HCT116 (cell line): Measurements from ENCODE around the gene CCDC73. TPM values are rescaled to one million over a fixed set of nuclear protein-coding genes. Genes with fewer than 3 reads are reported as not detected.
A peak's percentile ranks its signal among the peaks of the same experiment; 100 is the strongest.

Experiments used
- ATAC-seq: fragments of 200-7000 bp; cut with Tn5 transposase; 2 replicates; pipeline ENCODE4 v1.9.1; 2020; ENCODE audit warnings: mild to moderate bottlenecking, moderate library complexity
- BruUV-seq: library from RNA; stranded (reverse); fragments of 400-500 nt; replicated peaks from 2 replicates; lab custom pipeline; 2021; lab: Mats Ljungman, UMichigan
- CTCF ChIA-PET: fragments of 300-600 bp; sonication (Branson Sonifier 250); formaldehyde crosslinking; loops from one replicate; lab custom pipeline; 2021; ENCODE audit warnings: antibody characterized with exemption; lab: Charles Lee
- POLR2A ChIA-PET: fragments of 300-600, 350-600 bp; sonication (Branson Sonifier 250); formaldehyde crosslinking; loops from one replicate; lab custom pipeline; 2021; ENCODE audit warnings: antibody characterized with exemption; lab: Charles Lee
- RAD21 ChIA-PET, 2 experiments: fragments of 300-600 bp; sonication (Branson Sonifier 250); formaldehyde crosslinking; loops; one replicate each; lab custom pipeline; 2023; ENCODE audit warnings: low total read pairs in 2 of 2; ENCODE audit not compliant: uncharacterized antibody in 2 of 2, unreplicated experiment in 2 of 2, low non-redundant PET in 1 of 2; lab: Charles Lee
- DNase-seq: peaks from one replicate; pipeline ENCODE4 v3.0.0-alpha.2; 2010; ENCODE audit warnings: low read depth, low spot score
- H2AFZ ChIP-seq: fragments of 200-600 bp; shearing (Covaris generic), sonication (generic); 2 replicates; pipeline ENCODE4 v1.6.1; 2017; ENCODE audit warnings: low read depth, mixed run types, mixed read lengths, antibody characterized with exemption, low read length; ENCODE audit not compliant: poor library complexity, severe bottlenecking
- H3K27ac ChIP-seq: 2 replicates; pipeline ENCODE4 v1.5.1; 2012; ENCODE audit warnings: low read depth, low read length
- H3K27me3 ChIP-seq: fragments of 200-600 bp; sonication (generic); 2 replicates; pipeline ENCODE4 v1.6.1; 2016; ENCODE audit warnings: mixed run types, low read length, mixed read lengths; ENCODE audit not compliant: insufficient read depth
- H3K36me3 ChIP-seq, 2 experiments: fragments of 200-500 bp in 1 of 2; fragments of 200-600 bp in 1 of 2; sonication (Bioruptor generic) in 1 of 2; sonication (generic) in 1 of 2; 2 replicates each; pipeline versions ENCODE4 v1.5.1 to v1.6.1; 2014 to 2016; ENCODE audit warnings: low read length in 2 of 2, inconsistent platforms in 1 of 2, mixed read lengths in 1 of 2, mixed run types in 1 of 2; ENCODE audit not compliant: insufficient read depth in 2 of 2, control insufficient read depth in 1 of 2
- H3K4me1 ChIP-seq, 2 experiments: fragments of 200-600 bp in 1 of 2; sonication (generic) in 1 of 2; 2 replicates each; pipeline versions ENCODE4 v1.5.1 to v1.6.1; 2012 to 2017; ENCODE audit warnings: low read length in 2 of 2, inconsistent platforms in 1 of 2, mild to moderate bottlenecking in 1 of 2, mixed read lengths in 1 of 2, mixed run types in 1 of 2, moderate library complexity in 1 of 2; ENCODE audit not compliant: insufficient read depth in 2 of 2, control insufficient read depth in 1 of 2
- H3K4me2 ChIP-seq: fragments of 200-600 bp; sonication (generic); 2 replicates; pipeline ENCODE4 v1.6.1; 2017; ENCODE audit warnings: mixed run types, low read length, mixed read lengths
- H3K4me3 ChIP-seq, 2 experiments: fragments of 200-600 bp in 1 of 2; sonication (generic) in 1 of 2; replicated peaks in 1 of 2; 2 replicates each; pipeline ENCODE4 v1.5.1; 2011 to 2016; ENCODE audit warnings: low read length in 2 of 2, control low read depth in 1 of 2, low read depth in 1 of 2, mild to moderate bottlenecking in 1 of 2, mixed read lengths in 1 of 2, mixed run types in 1 of 2
- H3K79me2 ChIP-seq: fragments of 200-600 bp; sonication (generic); 2 replicates; pipeline ENCODE4 v1.6.1; 2017; ENCODE audit warnings: mild to moderate bottlenecking, mixed run types, low read length, moderate library complexity, mixed read lengths; ENCODE audit not compliant: insufficient read depth
- H3K9ac ChIP-seq: fragments of 200-600 bp; sonication (generic); 2 replicates; pipeline ENCODE4 v1.6.1; 2016; ENCODE audit warnings: low read length, mixed read lengths
- H3K9me2 ChIP-seq: fragments of 200-600 bp; sonication (generic), shearing (Covaris generic); 2 replicates; pipeline ENCODE4 v1.6.1; 2017; ENCODE audit warnings: mixed run types, mild to moderate bottlenecking, moderate library complexity; ENCODE audit not compliant: insufficient read depth
- H3K9me3 ChIP-seq, 2 experiments: fragments of 200-500 bp in 1 of 2; fragments of 200-600 bp in 1 of 2; sonication (Bioruptor generic) in 1 of 2; sonication (generic) in 1 of 2; 2 replicates each; pipeline ENCODE4 v1.6.1; 2014 to 2017; ENCODE audit warnings: low read length in 2 of 2, mixed read lengths in 2 of 2, inconsistent platforms in 1 of 2, low read depth in 1 of 2, mild to moderate bottlenecking in 1 of 2, mixed run types in 1 of 2, moderate library complexity in 1 of 2; ENCODE audit not compliant: control insufficient read depth in 1 of 2, insufficient read depth in 1 of 2
- H4K20me1 ChIP-seq: fragments of 200-600 bp; sonication (generic), shearing (Covaris generic); 2 replicates; pipeline ENCODE4 v1.6.1; 2017; ENCODE audit warnings: mixed run types, mild to moderate bottlenecking, moderate library complexity; ENCODE audit not compliant: insufficient read depth
- ATF3 ChIP-seq: IDR thresholded peaks from 2 replicates; pipeline ENCODE4 v1.6.1; 2012
- CBX3 ChIP-seq: IDR thresholded peaks from 2 replicates; pipeline ENCODE4 v1.6.1; 2012; ENCODE audit warnings: low read depth
- CEBPB ChIP-seq: IDR thresholded peaks from 2 replicates; pipeline ENCODE4 v1.6.1; 2012; ENCODE audit warnings: low read depth
- CTCF ChIP-seq, 3 experiments: fragments of 200-600 bp in 1 of 3; sonication (generic) in 1 of 3; IDR thresholded peaks in 2 of 3; conservative IDR thresholded peaks in 1 of 3; 2 replicates each; pipeline ENCODE4 v1.5.1; 2012 to 2017; ENCODE audit warnings: low read depth in 2 of 3, low read length in 2 of 3, antibody characterized with exemption in 1 of 3, borderline replicate concordance in 1 of 3, control low read depth in 1 of 3, mild to moderate bottlenecking in 1 of 3, mixed read lengths in 1 of 3, mixed run types in 1 of 3, moderate library complexity in 1 of 3; ENCODE audit not compliant: insufficient read depth in 1 of 3
- EGR1 ChIP-seq: IDR thresholded peaks from 2 replicates; pipeline ENCODE4 v1.6.1; 2012; ENCODE audit warnings: low read depth
- ELF1 ChIP-seq: IDR thresholded peaks from 2 replicates; pipeline ENCODE4 v1.6.1; 2012; ENCODE audit warnings: low read depth, borderline replicate concordance
- EZH2 ChIP-seq: fragments of 200-600 bp; sonication (generic); IDR thresholded peaks from 2 replicates; pipeline ENCODE4 v1.6.1; 2017; ENCODE audit warnings: antibody characterized with exemption, mixed run types
- FOSL1 ChIP-seq: IDR thresholded peaks from 2 replicates; pipeline ENCODE4 v1.6.1; 2012; ENCODE audit warnings: low read depth
- JUND ChIP-seq: IDR thresholded peaks from 2 replicates; pipeline ENCODE4 v1.6.1; 2012
- MAX ChIP-seq: IDR thresholded peaks from 2 replicates; pipeline ENCODE4 v1.6.1; 2012
- POLR2AphosphoS5 ChIP-seq: IDR thresholded peaks from 2 replicates; pipeline ENCODE4 v1.6.1; 2011; ENCODE audit warnings: mild to moderate bottlenecking, low read depth, low read length, moderate library complexity
- RAD21 ChIP-seq: IDR thresholded peaks from 2 replicates; pipeline ENCODE4 v1.6.1; 2012; ENCODE audit warnings: low read depth, mild to moderate bottlenecking
- REST ChIP-seq: IDR thresholded peaks from 2 replicates; pipeline ENCODE4 v1.6.1; 2012; ENCODE audit warnings: low read depth
- SIN3A ChIP-seq: IDR thresholded peaks from 2 replicates; pipeline ENCODE4 v1.6.1; 2012; ENCODE audit warnings: low read depth
- SP1 ChIP-seq: IDR thresholded peaks from 2 replicates; pipeline ENCODE4 v1.6.1; 2012; ENCODE audit warnings: low read depth
- SRF ChIP-seq: IDR thresholded peaks from 2 replicates; pipeline ENCODE4 v1.6.1; 2012; ENCODE audit warnings: low read depth
- TCF7L2 ChIP-seq: IDR thresholded peaks from 2 replicates; pipeline ENCODE4 v1.7.0; 2011; ENCODE audit warnings: borderline replicate concordance, inconsistent platforms; ENCODE audit not compliant: insufficient read depth, insufficient read length; ENCODE audit errors: extremely low read depth
- YY1 ChIP-seq: IDR thresholded peaks from 2 replicates; pipeline ENCODE4 v1.6.1; 2011; ENCODE audit warnings: low read length, low read depth, moderate library complexity, mild to moderate bottlenecking; ENCODE audit not compliant: insufficient replicate concordance; ENCODE audit errors: extremely low read depth
- ZBTB33 ChIP-seq: IDR thresholded peaks from 2 replicates; pipeline ENCODE4 v1.6.1; 2011; ENCODE audit warnings: mild to moderate bottlenecking, low read length, moderate library complexity; ENCODE audit not compliant: insufficient replicate concordance; ENCODE audit errors: extremely low read depth
- ZFX ChIP-seq: fragments of 450-650 bp; IDR thresholded peaks from 2 replicates; pipeline ENCODE4 v1.6.1; 2017
- ZNF274 ChIP-seq: fragments of 200-500 bp; sonication (Bioruptor generic); IDR thresholded peaks from 2 replicates; pipeline ENCODE4 v1.6.1; 2014; ENCODE audit warnings: mild to moderate bottlenecking, low read depth, low read length, inconsistent platforms
- intact Hi-C: fragments of 100-400 bp; cut with micrococcal nuclease; formaldehyde crosslinking; loops from 2 replicates; pipeline ENCODE4 v1.10.0; 2022
- total RNA-seq: library from RNA; stranded (reverse); gene quantifications from one replicate; pipeline ENCODE4 v1.2.1, GENCODE V29; 2021; ENCODE audit not compliant: unreplicated experiment

CCDC73 gene
- total RNA-seq, 1 experiment from 2014 or later, result not detected

- Histone ChIP-seq H3K79me2 (no peaks in the 10 kb centered on the region), H2AFZ (no peak overlapping the region), H3K9me3 (no peaks in the 10 kb centered on the region), H3K36me3 (no peaks in the 10 kb centered on the region), H3K27me3 (no peaks in the 10 kb centered on the region), H3K27ac (no peak overlapping the region), H3K4me2 (no peak overlapping the region), H4K20me1 (no peaks in the 10 kb centered on the region), H3K9me2 (no peaks in the 10 kb centered on the region), H3K4me1 (no peaks in the 10 kb centered on the region), H3K9ac (no peak overlapping the region), H3K4me3 (no peak overlapping the region)
- intact Hi-C loops, result loop anchor here (5.0 kb wide), 1 partner anchor 258 kb away; no protein-coding TSS in a partner anchor
- ATAC-seq (peak; percentile 100), DNase-seq (peak; percentile 60)
- ChIA-PET RAD21 (interaction anchor here in 1 of 2 experiments (1.0 kb wide), 1 partner anchor 256 kb away, joined by 3 read pairs; no protein-coding TSS in a partner anchor), CTCF (interaction anchor here (0.6 to 1.4 kb wide), 13 partner anchors 9 to 257 kb away, joined by 3 to 9 read pairs (median 4); partner anchors contain the start of gene CCDC73), POLR2A (no interaction called here)
- BruUV-seq, result no TSS peak
- TF ChIP-seq CEBPB (no peak), SIN3A (no peak), FOSL1 (no peak), ELF1 (no peak), CTCF (IDR thresholded peaks at IDR 0.05 in 2 of 3, conservative IDR thresholded peaks at IDR 0.05 in 1 of 3; ENCODE audit: borderline replicate concordance in 1 of 3, insufficient read depth in 1 of 3, low read depth in 2 of 3, low read length in 2 of 3) (peak; percentile 64 to 88 (median 86)), MAX (no peak), SRF (no peak), RAD21 (peak; percentile 78), POLR2AphosphoS5 (no peak), ZNF274 (no peak), ZFX (no peak), REST (no peak), SP1 (peak; percentile 15; the same call in 1 of the 2 replicates), ZBTB33 (no peak), JUND (no peak), ATF3 (no peak), YY1 (peak; percentile 28), EZH2 (no peak), TCF7L2 (no peak), CBX3 (0 out of 2 replicates have a peak, but pooled peaks have one; percentile 21), EGR1 (no peak)
These were observed 14.9 kb upstream of the CCDC73 start for GRCh38 chr11:32809313-32809712.
